ENCODE measurements around the gene LMO7. TPM values are rescaled to one million over a fixed set of nuclear protein-coding genes. Genes with fewer than 3 reads are reported as not detected.

Gene LMO7
- total and polyA plus RNA-seq, 3 donors from 2014 or later = 39.1 to 132 (median 111) TPM

GRCh38 chr13:75744127-75744526, 108.0 kb downstream of the LMO7 start:
- Histone ChIP-seq H3K4me1 (no peaks in the 10 kb centered on the region), H3K27ac (no peak overlapping the region), H3K36me3 (ENCODE audit: low read depth, missing control alignments) (no peaks in the 10 kb centered on the region), H3K4me3 (no peak overlapping the region), H3K27me3 (no peaks in the 10 kb centered on the region), H3K9me3 (no peaks in the 10 kb centered on the region)
- 61 to 65% methylated on average over 2 of the region's 2 CpGs for WGBS, 2 donors
- no peak for DNase-seq
- TF ChIP-seq, protein P1, sequence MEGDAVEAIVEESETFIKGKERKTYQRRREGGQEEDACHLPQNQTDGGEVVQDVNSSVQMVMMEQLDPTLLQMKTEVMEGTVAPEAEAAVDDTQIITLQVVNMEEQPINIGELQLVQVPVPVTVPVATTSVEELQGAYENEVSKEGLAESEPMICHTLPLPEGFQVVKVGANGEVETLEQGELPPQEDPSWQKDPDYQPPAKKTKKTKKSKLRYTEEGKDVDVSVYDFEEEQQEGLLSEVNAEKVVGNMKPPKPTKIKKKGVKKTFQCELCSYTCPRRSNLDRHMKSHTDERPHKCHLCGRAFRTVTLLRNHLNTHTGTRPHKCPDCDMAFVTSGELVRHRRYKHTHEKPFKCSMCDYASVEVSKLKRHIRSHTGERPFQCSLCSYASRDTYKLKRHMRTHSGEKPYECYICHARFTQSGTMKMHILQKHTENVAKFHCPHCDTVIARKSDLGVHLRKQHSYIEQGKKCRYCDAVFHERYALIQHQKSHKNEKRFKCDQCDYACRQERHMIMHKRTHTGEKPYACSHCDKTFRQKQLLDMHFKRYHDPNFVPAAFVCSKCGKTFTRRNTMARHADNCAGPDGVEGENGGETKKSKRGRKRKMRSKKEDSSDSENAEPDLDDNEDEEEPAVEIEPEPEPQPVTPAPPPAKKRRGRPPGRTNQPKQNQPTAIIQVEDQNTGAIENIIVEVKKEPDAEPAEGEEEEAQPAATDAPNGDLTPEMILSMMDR (IDR thresholded peaks at IDR 0.05) = no peak
- no peak for TF ChIP-seq POLR2A (IDR thresholded peaks at IDR 0.05)
- intact Hi-C loops (cut with DNase I; ENCODE audit: low total_unique reads) = no loop called here

DNA sequence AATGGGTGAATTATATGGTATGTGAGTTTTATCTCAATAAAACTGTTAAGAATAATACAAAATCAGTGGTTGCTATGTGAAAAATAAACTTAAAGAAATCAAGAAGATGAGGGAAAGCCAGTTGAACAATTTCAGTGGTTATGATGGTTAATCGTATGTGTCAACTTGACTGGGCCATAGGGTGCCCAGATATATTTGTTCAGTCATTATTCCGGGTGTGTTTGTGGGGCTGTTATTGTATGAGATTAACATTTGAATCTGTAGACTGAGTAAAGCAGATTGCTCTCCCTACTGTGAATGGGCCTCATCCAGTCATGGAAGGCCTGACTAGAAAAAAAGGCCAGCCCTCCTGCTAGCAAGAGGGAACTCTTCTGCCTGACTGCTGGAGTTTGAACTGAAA, 109.3 kb downstream of the LMO7 start:
- TF ChIP-seq, protein P1 (IDR thresholded peaks at IDR 0.05) = no peak
- TF ChIP-seq POLR2A (IDR thresholded peaks at IDR 0.05) = no peak
- Histone ChIP-seq H3K4me3 (no peak overlapping the region), H3K27ac (no peak overlapping the region), H3K4me1 (no peaks in the 10 kb centered on the region), H3K27me3 (no peaks in the 10 kb centered on the region), H3K36me3 (ENCODE audit: low read depth, missing control alignments) (no peaks in the 10 kb centered on the region), H3K9me3 (no peaks in the 10 kb centered on the region)
- no peak for DNase-seq
- 99 to 100% methylated on average over 2 of the region's 2 CpGs for WGBS, 2 donors
- intact Hi-C loops (cut with DNase I; ENCODE audit: low total_unique reads) = no loop called here

- Histone ChIP-seq H3K4me3 (no peak overlapping the region), H3K27me3 (no peaks in the 10 kb centered on the region), H3K4me1 (no peaks in the 10 kb centered on the region), H3K36me3 (ENCODE audit: low read depth, missing control alignments) (no peaks in the 10 kb centered on the region), H3K9me3 (no peaks in the 10 kb centered on the region), H3K27ac (no peak overlapping the region)
- 59 to 67% methylated on average over 3 of the region's 3 CpGs for WGBS, 2 donors
- TF ChIP-seq POLR2A (IDR thresholded peaks at IDR 0.05) = no peak
- TF ChIP-seq, protein P1 (IDR thresholded peaks at IDR 0.05) = no peak
- intact Hi-C loops (cut with DNase I; ENCODE audit: low total_unique reads) = no loop called here
- DNase-seq = no peak
Measured at GRCh38 chr13:75748874-75749273, 112.7 kb downstream of the LMO7 start.

DNA sequence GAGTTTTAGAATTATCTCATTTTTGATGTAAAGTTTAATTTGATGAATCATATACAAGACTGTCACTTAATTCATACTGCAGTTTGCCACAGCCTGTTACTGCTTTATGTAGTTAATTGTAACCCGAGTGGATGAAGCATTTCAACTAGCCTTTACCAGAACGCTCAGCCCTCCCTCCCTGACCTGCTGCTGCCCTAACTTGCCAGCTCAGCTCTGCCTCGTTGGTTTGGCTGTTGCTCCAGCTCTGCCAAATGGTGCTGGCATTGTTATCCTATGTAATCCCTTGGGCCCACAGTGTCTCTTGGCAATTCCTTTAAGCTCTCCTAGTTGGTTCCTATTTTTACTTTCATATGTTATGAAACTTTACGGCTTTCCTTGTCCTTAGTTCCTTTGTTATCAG, 113.3 kb downstream of the LMO7 start:
- no peak for TF ChIP-seq POLR2A (IDR thresholded peaks at IDR 0.05)
- TF ChIP-seq, protein P1 (IDR thresholded peaks at IDR 0.05) = no peak
- no peak for DNase-seq
- Histone ChIP-seq H3K36me3 (ENCODE audit: low read depth, missing control alignments) (no peaks in the 10 kb centered on the region), H3K27ac (no peak overlapping the region), H3K27me3 (no peaks in the 10 kb centered on the region), H3K9me3 (no peaks in the 10 kb centered on the region), H3K4me1 (no peaks in the 10 kb centered on the region), H3K4me3 (no peak overlapping the region)
- intact Hi-C loops (cut with DNase I; ENCODE audit: low total_unique reads) = no loop called here
- WGBS, 2 donors = 38 to 44% methylated on average over 4 of the region's 4 CpGs

GRCh38 chr13:75751350-75751749, 115.2 kb downstream of the LMO7 start:
- no peak overlapping the region for H3K4me3 ChIP-seq
- no peaks in the 10 kb centered on the region for H3K27me3 ChIP-seq
- H3K9me3 ChIP-seq = no peaks in the 10 kb centered on the region
- TF ChIP-seq, protein P1 (IDR thresholded peaks at IDR 0.05) = no peak
- no peaks in the 10 kb centered on the region for H3K4me1 ChIP-seq
- 88 to 91% methylated on average over 4 of the region's 4 CpGs for WGBS, 2 donors
- H3K27ac ChIP-seq = no peak overlapping the region
- no peak for DNase-seq
- intact Hi-C loops (cut with DNase I; ENCODE audit: low total_unique reads) = no loop called here
- H3K36me3 ChIP-seq (ENCODE audit: low read depth, missing control alignments) = no peaks in the 10 kb centered on the region

Data from testis (tissue), 3 donors.